HG03039 (cell line): ENCODE measurements around the gene VPS52.
A peak's percentile ranks its signal among the peaks of the same experiment; 100 is the strongest.
"Not testable (repeated sequence)": the region's sequence is repeated elsewhere in the genome, so short reads cannot be mapped to it uniquely, and the experiment has no call there.

Source experiments
- ATAC-seq: cut with Tn5 transposase; IDR thresholded peaks from one replicate; pipeline ENCODE4 v1.9.1; 2021; ENCODE audit warnings: mild to moderate bottlenecking, moderate library complexity; ENCODE audit not compliant: unreplicated experiment

The VPS52 gene

DNA sequence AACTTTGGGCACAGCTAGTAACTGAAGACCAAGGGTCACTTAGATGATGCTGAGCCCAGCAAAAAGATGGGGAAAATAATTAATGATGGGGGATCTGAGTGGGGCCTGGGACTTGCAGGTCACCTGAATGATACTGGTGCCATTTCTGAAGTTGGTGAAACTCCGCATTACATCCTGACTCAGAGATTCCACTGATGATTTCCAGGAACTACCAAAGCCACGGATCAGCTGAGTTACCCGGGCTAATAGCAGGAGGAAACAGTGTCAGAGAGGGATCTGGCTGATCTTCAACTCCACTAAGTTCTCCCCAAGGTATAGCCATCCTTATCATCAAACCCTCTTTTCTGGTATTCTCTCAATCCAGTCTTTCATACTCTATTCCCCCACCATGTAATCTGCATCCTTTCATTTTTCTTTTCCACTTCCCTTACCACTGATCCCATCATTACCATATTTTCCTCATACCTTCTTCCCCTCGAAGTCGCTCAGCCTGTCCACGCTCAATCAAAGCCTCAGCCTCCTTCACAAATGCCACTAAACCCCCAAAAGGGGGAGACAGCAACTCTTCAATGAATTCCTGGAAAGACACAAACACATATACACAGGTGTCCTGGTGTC is 20.2 kb downstream of the VPS52 start:
- no peak for ATAC-seq

- ATAC-seq, result no peak
Measured at GRCh38 chr6:33250731-33251130, 20.9 kb downstream of the VPS52 start.

DNA sequence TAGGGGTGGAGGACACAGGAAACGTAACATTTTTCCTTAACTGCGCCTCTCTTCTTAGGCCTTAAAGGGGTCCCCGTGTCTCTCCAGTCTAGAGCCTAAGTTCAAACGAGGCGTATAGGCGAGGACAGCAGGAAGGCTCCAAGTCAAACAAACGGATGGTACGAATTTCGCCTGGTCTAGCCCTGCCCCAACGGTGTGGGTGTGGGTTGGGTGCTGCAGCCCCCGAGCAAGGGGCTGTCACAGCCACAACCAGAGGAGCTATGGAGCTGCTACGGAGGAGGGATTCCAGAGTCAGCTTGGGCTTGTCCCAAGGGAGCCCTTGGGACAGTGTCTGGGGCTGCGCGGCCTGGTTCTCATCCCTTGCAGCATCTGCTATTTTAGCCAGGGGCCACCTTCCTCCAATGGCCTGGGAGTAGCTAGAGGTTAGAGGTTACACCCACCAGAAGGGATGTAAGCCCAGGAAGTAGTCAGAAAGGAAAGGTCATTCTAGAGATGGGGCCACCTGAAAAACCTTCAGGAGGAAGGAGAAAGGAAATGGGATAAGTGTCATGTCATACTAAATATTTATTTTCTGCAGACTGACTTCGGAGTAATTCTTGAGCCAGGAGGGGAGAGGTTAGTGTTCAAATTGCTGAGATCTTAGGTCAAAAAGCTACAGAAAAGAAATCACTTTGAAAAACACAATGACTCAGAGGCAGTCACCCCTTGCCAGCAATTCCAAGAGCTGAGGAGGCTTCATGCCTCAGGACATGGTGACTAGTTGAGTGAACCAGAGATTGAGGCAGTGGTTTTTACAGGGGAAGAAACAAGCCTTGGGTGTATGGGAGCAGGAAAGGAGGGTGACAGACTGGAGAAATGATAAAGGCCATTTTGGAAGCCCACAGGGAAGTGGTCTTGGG is 21.7 kb downstream of the VPS52 start:
- ATAC-seq, result no peak

GRCh38 chr6:33248932-33249731 is 22.5 kb downstream of the VPS52 start:
- ATAC-seq, result peak; percentile 85

DNA sequence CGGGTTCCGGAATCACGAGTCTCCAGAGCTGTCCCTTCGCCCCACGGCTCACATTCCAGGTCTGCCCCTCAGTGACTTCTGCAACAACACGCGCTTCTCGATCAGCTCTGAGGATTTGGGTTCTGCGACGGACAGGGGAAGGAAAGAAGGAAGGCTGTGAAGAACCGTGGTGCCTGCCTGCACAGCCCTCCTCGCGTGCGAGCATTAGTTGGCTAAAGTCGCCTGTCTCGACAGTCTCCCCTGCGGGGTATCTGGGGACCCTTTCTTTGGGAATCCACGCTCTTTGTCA is 23.1 kb downstream of the VPS52 start:
- ATAC-seq, result peak; percentile 2

- peak; percentile 37 for ATAC-seq
Measured at GRCh38 chr6:33247977-33248642, 23.6 kb downstream of the VPS52 start.

DNA sequence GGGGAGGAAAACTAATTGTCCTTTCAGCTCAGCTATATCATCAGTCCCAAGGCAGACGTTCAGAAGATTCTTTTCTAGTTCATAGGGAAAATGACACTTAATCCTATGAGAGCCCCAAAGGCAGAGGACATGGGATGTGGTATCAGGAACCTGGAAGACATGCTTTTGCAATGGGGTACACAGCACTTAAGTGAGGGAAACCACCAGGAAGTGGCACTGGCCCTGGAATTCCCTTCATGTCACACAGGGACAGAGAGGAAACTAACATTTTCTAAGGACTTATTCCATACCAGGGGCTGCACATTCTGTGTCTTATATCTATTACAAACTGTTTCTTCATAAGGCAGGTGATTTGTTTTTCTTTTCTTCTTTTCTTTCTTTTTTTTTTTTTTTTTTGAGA is 28.2 kb downstream of the VPS52 start:
- no peak for ATAC-seq

DNA sequence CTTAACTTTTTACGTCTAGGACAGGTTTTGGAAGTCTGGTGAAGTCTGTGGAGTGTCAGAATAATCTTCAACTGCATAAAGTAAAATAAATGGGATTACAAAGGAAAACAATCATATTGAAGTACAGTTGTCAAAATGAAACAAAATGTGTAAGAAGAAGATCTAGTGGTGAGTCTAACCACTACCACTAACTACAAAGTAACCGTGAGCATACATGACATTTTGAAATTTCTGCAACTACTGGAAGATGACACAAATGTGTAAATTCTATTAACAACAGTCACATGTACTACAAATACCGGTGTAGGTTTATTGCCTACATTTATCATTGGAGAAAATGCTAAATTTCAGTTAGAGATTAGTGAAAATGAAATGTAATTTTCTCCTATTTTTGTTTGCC is 29.7 kb downstream of the VPS52 start:
- no peak for ATAC-seq

- ATAC-seq, result no peak
Measured at GRCh38 chr6:33237741-33238140, 33.9 kb downstream of the VPS52 start.

DNA sequence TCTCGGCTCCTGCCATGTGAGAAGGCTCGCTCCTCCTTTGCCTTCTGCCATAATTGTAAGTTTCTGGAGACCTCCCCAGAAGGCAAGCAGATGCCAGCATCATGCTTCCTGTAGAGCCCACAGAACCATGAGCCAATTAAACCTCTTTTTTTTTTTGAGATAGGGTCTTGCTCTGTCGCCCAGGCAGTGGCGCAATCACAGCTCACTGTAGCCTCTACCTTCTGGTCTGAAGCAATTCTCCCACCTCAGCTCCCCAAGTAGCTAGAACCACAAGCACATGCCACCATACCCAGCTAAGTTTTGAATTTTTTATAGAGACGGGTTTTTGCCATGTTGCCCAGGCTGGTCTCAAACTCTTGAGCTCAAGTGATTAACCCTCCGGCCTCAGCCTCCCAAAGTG is 34.8 kb downstream of the VPS52 start:
- no peak for ATAC-seq

- ATAC-seq, result no peak
Measured at GRCh38 chr6:33236328-33236727, 35.3 kb downstream of the VPS52 start.

DNA sequence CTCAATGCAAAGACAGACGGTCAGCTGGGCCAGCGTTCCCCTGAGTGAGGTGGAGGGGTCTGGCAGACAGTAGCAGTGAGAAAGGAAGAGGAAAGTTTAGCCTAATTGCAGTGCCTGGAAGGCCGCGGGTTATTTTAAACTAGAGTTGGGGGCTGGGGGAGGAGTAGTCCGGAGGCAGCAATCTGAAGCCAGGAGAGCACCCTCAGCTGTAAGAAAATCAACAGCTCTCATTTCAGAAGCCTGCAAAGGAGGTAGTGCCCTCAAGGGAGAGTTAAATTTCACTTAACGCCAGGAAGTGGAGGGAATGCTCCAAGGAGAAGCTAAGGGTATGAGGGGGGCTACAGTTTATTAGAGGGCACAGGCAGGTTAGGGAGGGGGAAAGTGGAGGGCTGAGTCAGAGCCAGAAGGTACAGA is 36.4 kb downstream of the VPS52 start:
- no peak for ATAC-seq

DNA sequence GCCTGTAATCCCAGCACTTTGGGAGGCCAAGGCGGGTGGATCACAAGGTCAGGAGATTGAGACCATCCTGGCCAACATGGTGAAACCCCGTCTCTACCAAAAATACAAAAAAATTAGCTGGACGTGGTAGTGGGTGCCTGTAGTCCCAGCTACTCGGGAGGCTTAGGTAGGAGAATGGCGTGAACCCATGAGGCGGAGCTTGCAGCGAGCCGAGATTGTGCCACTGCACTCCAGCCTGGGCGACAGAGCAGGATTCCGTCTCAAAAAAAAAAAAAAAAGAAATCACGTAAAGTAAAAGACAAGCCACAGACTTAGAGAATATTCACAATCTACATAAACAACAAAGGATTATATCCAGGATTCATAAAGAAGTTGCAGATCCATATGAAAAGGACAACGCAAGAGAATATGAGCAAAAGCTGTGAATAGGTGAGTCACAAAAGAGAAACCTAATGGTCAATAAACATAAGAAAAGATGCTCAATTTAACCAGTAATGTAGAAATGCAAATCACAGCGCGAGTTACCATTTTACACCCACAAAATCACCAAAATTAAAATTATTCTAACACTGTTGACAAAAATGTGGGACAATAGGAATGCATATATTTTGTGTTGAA is 45.1 kb downstream of the VPS52 start:
- not testable (repeated sequence) for ATAC-seq

DNA sequence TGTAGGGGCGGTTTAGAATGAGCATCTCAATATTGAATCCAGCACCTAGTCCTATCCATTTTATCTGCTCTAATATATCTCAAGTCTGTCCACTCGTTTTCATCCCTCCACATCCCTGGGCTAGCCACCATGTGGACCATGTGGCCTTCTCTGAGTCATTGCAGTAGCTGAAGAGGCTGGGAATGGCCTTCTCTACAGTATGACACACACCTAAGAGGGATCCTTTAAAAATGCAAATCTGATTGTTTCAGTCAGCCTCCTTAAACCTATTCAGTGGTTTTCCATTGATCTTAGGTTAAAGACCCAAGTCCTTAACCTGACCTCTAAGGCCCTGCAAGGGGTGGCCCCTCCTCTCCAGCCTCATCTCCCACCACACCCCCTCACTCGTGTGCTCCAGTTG is 54.0 kb downstream of the VPS52 start:
- no peak for ATAC-seq

DNA sequence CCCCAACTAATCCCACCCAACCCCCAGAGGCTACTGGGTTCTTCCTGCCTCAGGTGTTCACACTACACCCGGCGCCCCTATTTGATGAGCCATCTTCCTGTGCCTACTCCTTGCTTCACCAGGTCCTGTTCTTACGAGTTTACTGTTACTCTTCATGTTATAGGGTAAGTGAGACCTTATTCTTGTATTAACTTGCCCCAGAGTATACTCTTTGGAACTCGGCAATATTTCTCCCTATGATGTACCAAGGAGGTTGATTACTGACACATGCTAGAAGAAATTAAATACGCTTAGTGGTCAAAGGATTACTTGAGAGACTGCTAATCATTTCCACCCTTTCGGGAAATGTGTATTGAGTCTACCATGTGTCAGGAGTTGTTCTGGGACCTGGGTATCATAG is 54.4 kb downstream of the VPS52 start:
- no peak for ATAC-seq

DNA sequence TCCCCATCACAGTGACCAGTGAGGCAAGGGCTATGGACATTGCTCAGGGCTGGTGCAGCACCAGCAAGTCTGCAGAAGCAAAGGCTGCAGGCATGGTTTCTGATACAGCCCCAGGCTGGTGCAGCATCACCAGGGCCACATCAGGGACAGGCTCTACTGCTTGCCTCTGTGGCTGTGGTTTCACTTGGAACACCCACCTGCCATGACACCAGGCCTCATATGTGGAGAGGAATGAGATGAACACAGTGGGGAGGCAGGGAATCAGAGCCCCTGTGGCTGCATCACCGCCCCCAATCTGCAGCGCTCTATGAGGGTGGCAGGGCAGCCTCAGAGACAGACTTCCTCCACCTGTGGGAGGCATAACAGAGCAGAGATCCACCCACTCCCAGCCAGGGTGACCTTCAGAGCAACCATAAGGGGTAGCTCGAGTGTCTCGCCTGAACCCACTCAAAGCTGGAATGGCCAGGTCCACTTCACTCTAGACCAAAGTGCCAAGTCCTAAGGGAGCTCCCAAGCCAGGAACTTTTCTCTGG is 55.5 kb downstream of the VPS52 start:
- ATAC-seq, result no peak

GRCh38 chr6:33215271-33216116 is 56.2 kb downstream of the VPS52 start:
- no peak for ATAC-seq

GRCh38 chr6:33213989-33214335 is 57.7 kb downstream of the VPS52 start:
- no peak for ATAC-seq

- no peak for ATAC-seq
Measured at GRCh38 chr6:33213166-33213988, 58.3 kb downstream of the VPS52 start.
